CD4-positive, alpha-beta T cell treated with Interleukin-4 for 1 hour (primary cell): Measurements from ENCODE around the gene TMEM232.
"Not testable (repeated sequence)": the region's sequence is repeated elsewhere in the genome, so short reads cannot be mapped to it uniquely, and the experiment has no call there.

Experiments used
- DNase-seq, 2 donors: peaks; one replicate each; pipeline ENCODE4 v3.0.0-alpha.2; 2020 to 2022

The TMEM232 gene

GRCh38 chr5:110726249-110727024 lies at the start of gene TMEM232:
TMEM232 (minus strand) TSS chr5:110726671; CDS start chr5:110667352, 59,319 bp downstream.
- peak; percentile 80 to 82 for DNase-seq

- DNase-seq: no peak
Measured at GRCh38 chr5:110770286-110770685, 43.8 kb upstream of the TMEM232 start.

GRCh38 chr5:110769000-110769681 lies 42.7 kb upstream of the TMEM232 start:
- DNase-seq: no peak

GRCh38 chr5:110768138-110768860 lies 41.8 kb upstream of the TMEM232 start:
- no peak for DNase-seq

- no peak for DNase-seq
Measured at GRCh38 chr5:110760158-110760557, 33.7 kb upstream of the TMEM232 start.

GRCh38 chr5:110757118-110757729 lies 30.8 kb upstream of the TMEM232 start:
- DNase-seq: peak in 1 of 2 donors; percentile 57

GRCh38 chr5:110754181-110754580 lies 27.7 kb upstream of the TMEM232 start:
- no peak for DNase-seq

GRCh38 chr5:110753600-110753999 lies 27.1 kb upstream of the TMEM232 start:
- peak in 1 of 2 donors; percentile 38 for DNase-seq

- peak in 1 of 2 donors; percentile 25 for DNase-seq
Measured at GRCh38 chr5:110752953-110753352, 26.5 kb upstream of the TMEM232 start.

GRCh38 chr5:110751902-110752762 lies 25.7 kb upstream of the TMEM232 start:
- peak; percentile 23 to 63 for DNase-seq

GRCh38 chr5:110738812-110739651 lies 12.6 kb upstream of the TMEM232 start, which contains the start of gene SLC25A46:
SLC25A46 (plus strand) TSS chr5:110739007; CDS start chr5:110739120, 113 bp downstream.
- DNase-seq: peak; percentile 90 to 91

GRCh38 chr5:110738503-110738811 lies 12.0 kb upstream of the TMEM232 start:
- DNase-seq: no peak

- no peak for DNase-seq
Measured at GRCh38 chr5:110736753-110737152, 10.3 kb upstream of the TMEM232 start.

- no peak for DNase-seq
Measured at GRCh38 chr5:110735556-110735955, 9.1 kb upstream of the TMEM232 start.

GRCh38 chr5:110734101-110734500 lies 7.6 kb upstream of the TMEM232 start:
- DNase-seq: no peak

- DNase-seq: not testable (repeated sequence)
Measured at GRCh38 chr5:110731499-110731898, 5.0 kb upstream of the TMEM232 start.

GRCh38 chr5:110727025-110727314 lies 499 bp upstream of the TMEM232 start:
- DNase-seq: no peak

- no peak for DNase-seq
Measured at GRCh38 chr5:110718311-110718710, 8.2 kb downstream of the TMEM232 start.

GRCh38 chr5:110716247-110717245 lies 9.9 kb downstream of the TMEM232 start:
- no peak for DNase-seq

- no peak for DNase-seq
Measured at GRCh38 chr5:110707260-110707844, 19.1 kb downstream of the TMEM232 start.
